Measurements from ENCODE around the gene POLD2. TPM values are rescaled to one million over a fixed set of nuclear protein-coding genes. Genes with fewer than 3 reads are reported as not detected.
"Not testable (repeated sequence)": the region's sequence is repeated elsewhere in the genome, so short reads cannot be mapped to it uniquely, and the experiment has no call there.

The POLD2 gene
- total RNA-seq = 103 and 122 TPM in 2 replicates

DNA sequence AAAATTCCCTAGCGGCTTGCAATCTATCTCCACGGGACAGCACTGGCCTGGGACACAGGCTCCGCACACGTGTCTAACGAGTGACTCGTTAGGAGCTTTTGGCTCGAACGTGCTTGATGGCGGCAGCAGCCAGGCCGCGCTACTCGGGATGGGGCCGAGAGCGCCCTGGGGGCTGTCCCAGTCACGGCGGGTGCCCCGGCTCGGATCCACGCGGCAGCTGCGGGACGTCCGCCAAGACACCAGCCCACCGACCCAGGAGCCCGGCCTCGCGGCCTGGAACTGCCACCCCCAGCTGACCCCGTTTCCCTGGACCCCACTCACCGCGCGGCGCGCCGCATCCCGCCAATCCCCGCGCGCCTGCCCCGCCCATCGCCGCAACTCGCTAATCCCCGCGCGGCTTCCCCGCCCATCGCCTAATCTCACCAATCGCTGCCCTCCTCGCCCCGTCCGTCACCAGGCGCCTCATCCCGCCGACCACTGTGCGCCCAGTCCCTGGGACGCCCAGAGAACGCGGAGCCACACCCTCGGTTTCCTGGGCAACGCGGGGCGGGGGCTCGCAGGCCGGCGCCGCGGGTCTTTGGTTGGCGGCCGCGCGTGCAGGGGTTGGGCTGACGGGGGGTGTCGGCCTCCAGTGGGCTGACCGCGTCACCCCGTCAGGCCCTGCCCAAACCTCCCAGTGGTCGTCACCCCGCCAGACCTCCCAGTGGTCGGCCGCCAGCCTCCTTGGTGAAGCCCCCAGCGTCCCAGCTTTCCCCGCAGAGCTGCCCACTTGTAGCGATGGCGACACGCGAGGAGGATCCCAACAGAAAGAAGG is at the start of gene POLD2:
Gene POLD2, minus strand, starts transcription at position 359 of the 814 bp plus-strand sequence. CDS start 1,495 bp downstream, outside the sequence.
- peak; percentile 86 for DNase-seq (ENCODE audit: low read depth)
- H3K36me3 ChIP-seq (ENCODE audit: control insufficient read depth, insufficient read depth, low read length) = peaks cover 15% of the 10 kb centered on the region
- H3K27me3 ChIP-seq (ENCODE audit: control insufficient read depth, insufficient read depth, low read length) = no peaks in the 10 kb centered on the region
- TF ChIP-seq, protein P1, sequence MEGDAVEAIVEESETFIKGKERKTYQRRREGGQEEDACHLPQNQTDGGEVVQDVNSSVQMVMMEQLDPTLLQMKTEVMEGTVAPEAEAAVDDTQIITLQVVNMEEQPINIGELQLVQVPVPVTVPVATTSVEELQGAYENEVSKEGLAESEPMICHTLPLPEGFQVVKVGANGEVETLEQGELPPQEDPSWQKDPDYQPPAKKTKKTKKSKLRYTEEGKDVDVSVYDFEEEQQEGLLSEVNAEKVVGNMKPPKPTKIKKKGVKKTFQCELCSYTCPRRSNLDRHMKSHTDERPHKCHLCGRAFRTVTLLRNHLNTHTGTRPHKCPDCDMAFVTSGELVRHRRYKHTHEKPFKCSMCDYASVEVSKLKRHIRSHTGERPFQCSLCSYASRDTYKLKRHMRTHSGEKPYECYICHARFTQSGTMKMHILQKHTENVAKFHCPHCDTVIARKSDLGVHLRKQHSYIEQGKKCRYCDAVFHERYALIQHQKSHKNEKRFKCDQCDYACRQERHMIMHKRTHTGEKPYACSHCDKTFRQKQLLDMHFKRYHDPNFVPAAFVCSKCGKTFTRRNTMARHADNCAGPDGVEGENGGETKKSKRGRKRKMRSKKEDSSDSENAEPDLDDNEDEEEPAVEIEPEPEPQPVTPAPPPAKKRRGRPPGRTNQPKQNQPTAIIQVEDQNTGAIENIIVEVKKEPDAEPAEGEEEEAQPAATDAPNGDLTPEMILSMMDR (IDR thresholded peaks at IDR 0.05; ENCODE audit: insufficient read depth, low read length, severe bottlenecking) = no peak
- no peak for FAIRE-seq
- H3K4me3 ChIP-seq (ENCODE audit: low read depth, low read length) = peak within 1 kb of the TSS; percentile 51

DNA sequence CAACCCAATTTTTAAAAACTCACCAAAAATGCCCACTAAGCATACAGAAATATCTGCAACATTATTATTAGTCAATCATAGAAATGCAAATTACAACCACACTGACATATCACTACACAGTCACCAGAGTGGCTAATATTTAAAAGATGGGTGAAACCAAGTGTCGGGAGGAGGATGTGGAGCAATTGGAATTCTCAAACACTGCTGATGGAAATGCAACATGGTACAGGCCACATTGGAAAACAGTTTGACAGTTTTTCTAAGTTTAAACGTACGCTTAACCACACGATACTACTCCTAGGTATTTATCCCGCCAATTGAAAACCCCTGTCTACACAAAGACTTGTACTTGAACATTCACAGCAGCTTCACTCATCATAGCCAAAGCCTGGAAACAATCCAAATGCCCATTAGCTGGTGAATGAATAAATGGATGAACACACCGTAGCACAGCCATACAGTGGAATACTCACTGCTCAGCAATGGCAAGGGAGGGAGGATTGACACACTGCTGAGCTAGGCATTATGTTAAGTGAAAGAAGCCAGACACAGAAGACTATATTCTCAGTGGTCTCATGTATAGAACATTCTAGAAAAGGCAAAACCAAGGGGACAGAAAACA is 49.6 kb upstream of the POLD2 start:
- Histone ChIP-seq H3K36me3 (ENCODE audit: control insufficient read depth, insufficient read depth, low read length) (no peaks in the 10 kb centered on the region), H3K27me3 (ENCODE audit: control insufficient read depth, insufficient read depth, low read length) (peaks cover 2% of the 10 kb centered on the region), H3K4me3 (ENCODE audit: low read depth, low read length) (no peak overlapping the region)
- peak; percentile 34 for DNase-seq (ENCODE audit: low read depth)
- TF ChIP-seq, protein P1 (IDR thresholded peaks at IDR 0.05; ENCODE audit: insufficient read depth, low read length, severe bottlenecking) = no peak
- FAIRE-seq = peak; percentile 55

DNA sequence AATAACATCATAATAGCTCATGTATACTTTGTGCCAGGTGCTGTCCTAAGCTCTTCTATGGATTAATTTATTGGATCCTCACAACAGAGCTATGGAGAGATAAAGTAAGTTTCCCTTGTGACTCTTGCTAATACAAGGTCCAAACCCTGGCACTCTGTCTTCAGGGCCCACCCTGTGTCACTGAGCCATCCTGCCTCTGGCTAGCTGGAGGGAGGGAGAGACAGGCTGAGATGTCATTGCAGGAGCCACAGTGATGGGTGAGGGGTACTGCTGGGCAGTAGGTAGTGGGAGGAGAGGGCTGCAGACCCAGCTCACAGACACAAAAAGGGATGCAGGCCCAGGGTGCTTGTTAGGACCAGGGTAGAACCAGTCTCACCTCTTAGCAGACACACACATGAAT is 49.0 kb upstream of the POLD2 start:
- Histone ChIP-seq H3K27me3 (ENCODE audit: control insufficient read depth, insufficient read depth, low read length) (peaks cover 2% of the 10 kb centered on the region), H3K36me3 (ENCODE audit: control insufficient read depth, insufficient read depth, low read length) (no peaks in the 10 kb centered on the region), H3K4me3 (ENCODE audit: low read depth, low read length) (no peak overlapping the region)
- TF ChIP-seq, protein P1 (IDR thresholded peaks at IDR 0.05; ENCODE audit: insufficient read depth, low read length, severe bottlenecking) = no peak
- FAIRE-seq = no peak
- DNase-seq (ENCODE audit: low read depth) = no peak

DNA sequence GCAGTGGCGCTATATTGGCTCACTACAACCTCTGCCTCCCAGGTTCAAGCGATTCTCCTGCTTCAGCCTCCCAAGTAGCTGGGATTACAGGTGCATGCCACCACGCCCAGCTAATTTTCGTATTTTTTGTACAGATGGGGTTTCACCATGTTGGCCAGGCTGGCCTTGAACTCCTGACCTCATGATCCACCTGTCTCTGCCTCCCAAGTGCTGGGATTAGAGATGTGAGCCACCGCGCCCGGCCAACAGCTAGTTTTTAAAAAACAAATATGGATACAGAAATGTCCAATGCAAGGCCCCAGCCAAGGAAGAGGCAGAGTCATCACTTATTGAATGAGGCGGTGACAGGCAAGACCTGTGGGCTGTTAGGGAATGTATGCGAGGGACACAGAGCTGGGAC is 48.6 kb upstream of the POLD2 start:
- not testable (repeated sequence) for DNase-seq (ENCODE audit: low read depth); H3K4me3 ChIP-seq (ENCODE audit: low read depth, low read length); H3K27me3 ChIP-seq (ENCODE audit: control insufficient read depth, insufficient read depth, low read length); H3K36me3 ChIP-seq (ENCODE audit: control insufficient read depth, insufficient read depth, low read length); FAIRE-seq

DNA sequence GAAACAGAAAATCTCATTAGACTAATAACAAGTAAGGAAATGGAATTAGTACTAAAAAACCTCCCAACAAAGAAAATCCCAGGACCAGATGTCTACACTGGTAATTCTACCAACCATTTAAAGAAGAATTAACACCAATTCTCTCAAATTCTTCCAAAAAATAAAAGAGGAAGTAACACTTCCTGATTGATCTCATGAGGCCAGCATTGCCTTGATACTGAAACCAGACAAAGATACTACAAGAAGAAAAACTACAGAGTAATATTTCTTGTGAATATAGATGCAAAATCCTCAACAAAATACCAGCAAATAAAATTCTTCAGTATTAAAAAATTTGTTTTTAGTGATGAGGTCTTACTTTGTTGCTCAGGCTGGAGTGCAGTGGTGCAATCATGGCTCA is 44.6 kb upstream of the POLD2 start:
- no peak for DNase-seq (ENCODE audit: low read depth)
- no peak overlapping the region for H3K4me3 ChIP-seq (ENCODE audit: low read depth, low read length)
- no peaks in the 10 kb centered on the region for H3K27me3 ChIP-seq (ENCODE audit: control insufficient read depth, insufficient read depth, low read length)
- TF ChIP-seq, protein P1 (IDR thresholded peaks at IDR 0.05; ENCODE audit: insufficient read depth, low read length, severe bottlenecking) = no peak
- no peak for FAIRE-seq
- no peaks in the 10 kb centered on the region for H3K36me3 ChIP-seq (ENCODE audit: control insufficient read depth, insufficient read depth, low read length)

DNA sequence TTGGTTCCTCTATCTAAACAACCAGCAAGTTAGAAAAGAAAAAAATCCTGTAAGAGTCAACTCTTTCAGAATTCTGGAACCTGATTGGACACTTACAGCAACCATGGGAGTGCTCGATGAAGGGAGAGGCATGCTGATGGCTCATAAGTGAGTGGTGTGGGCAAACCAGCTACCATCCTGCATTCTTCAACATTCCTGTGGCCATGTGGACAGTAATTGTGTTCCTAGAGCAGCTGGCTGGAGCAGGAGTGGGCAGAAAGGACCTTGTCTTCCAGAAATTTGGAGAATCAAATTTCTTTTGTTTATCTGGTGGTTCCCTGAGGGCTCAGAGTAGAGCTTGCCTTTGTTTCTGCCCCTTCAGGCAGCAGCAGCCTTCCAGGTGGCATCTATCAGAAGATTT is 40.2 kb upstream of the POLD2 start:
- no peak overlapping the region for H3K4me3 ChIP-seq (ENCODE audit: low read depth, low read length)
- no peaks in the 10 kb centered on the region for H3K27me3 ChIP-seq (ENCODE audit: control insufficient read depth, insufficient read depth, low read length)
- DNase-seq (ENCODE audit: low read depth) = peak; percentile 76
- peak; percentile 79 for FAIRE-seq
- TF ChIP-seq, protein P1 (IDR thresholded peaks at IDR 0.05; ENCODE audit: insufficient read depth, low read length, severe bottlenecking) = no peak
- H3K36me3 ChIP-seq (ENCODE audit: control insufficient read depth, insufficient read depth, low read length) = no peaks in the 10 kb centered on the region

All from bronchial epithelial cell (primary cell).